ENCODE results near the gene SEPTIN2.
"Not testable (repeated sequence)": the region's sequence is repeated elsewhere in the genome, so short reads cannot be mapped to it uniquely, and the experiment has no call there.

Gene SEPTIN2

DNA sequence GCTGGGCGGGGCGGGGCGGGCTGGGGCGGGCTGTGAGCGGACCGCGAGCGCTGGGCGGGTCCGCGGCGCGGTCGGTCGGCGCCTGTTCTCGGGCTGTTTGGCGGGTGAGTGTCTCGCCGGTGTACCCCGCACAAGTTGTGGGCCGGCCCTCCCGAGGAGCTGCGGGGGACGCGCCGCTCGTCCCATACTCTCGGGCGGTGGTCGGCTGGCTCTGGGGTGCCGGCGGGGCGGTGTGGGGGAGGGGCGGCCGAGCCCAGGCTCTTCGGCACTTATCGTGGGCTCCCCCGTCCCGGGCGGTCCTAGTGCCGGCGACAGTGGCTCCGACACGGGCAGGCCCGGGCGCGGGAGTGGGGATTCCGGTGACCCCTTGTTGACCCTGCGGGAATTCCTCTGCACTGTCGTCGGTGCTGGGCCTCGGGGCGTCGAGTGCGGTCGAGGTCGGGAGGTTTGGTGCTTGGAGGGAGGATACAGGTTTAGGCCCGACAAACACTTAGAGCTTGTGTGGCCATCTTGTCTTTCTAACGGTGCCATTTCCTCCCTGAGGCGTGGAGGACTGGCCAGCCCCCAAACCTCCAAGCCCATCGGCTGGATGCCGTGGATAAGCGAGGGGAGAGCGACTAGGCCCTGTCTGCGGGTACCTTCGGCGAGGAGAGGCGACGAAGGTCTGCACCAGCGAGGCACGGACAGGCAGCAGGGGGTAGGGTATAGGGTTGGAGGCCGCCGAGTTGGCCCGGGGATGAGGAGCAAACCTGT, at the start of gene SEPTIN2:
Gene SEPTIN2 (plus strand): TSS at position 47 of the 753 bp plus-strand sequence. CDS start 8,308 bp downstream, outside the sequence.
- DNase-seq (ENCODE audit: low read depth in 2 of 2) = peak; percentile 28 to 39

DNA sequence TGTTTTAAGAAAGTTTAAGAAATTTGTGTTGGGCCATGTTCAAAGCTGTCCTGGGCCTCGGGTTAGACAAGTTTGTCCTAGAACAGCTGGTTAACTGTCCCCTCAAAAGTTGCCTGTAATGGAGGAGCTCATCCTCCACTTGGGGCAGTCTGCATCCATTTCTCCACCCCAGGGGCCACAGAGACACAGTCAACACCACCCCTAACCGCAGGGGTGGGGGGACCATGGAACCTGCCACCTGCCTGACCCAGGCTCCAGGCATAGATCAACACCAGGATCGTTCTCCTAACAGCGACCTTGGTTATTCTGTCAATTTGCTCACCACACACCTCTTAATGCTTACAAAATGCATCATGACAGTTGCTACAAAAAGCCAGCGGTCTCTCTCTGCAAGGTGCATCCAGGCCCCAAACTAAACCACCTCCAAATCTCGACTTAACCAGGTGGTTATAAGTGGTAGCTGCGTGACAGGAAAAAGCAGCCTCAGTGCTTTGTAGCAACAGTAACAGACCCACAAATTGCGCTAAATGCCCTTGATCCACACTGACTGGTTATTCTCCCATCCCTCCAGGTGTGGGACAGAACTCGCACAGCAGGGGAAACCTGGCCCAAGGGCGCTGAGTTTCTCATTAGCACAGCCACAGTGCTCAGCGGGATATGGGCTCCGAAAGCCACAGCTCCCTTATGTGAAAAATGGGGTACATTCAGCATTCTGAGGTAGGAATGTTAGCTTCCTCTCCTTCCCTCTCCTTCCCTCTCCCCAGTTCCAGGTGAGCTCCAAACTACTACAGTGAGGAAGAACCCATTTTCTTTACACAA, 48.3 kb upstream of the SEPTIN2 start:
- no peak for DNase-seq (ENCODE audit: low read depth in 2 of 2)

DNA sequence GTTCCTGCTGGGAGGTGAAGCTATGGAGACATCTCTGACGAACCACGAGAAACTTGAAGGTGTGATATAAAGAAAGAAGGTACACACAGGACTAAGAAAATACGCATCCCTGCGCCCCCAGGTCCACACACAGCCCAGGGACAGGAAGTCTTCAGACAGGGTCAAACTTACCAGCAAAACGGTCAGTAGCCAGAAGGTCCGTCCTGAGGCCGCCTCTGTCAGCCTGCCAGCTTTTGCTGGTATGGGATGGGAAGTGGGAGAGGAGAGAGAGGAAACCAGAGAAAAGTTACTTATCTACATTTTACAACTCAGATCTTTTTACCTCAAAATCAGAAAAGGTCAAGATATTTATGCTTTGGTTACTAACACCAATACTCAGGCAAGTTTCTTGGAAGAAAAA, 47.4 kb upstream of the SEPTIN2 start:
- no peak for DNase-seq (ENCODE audit: low read depth in 2 of 2)

DNA sequence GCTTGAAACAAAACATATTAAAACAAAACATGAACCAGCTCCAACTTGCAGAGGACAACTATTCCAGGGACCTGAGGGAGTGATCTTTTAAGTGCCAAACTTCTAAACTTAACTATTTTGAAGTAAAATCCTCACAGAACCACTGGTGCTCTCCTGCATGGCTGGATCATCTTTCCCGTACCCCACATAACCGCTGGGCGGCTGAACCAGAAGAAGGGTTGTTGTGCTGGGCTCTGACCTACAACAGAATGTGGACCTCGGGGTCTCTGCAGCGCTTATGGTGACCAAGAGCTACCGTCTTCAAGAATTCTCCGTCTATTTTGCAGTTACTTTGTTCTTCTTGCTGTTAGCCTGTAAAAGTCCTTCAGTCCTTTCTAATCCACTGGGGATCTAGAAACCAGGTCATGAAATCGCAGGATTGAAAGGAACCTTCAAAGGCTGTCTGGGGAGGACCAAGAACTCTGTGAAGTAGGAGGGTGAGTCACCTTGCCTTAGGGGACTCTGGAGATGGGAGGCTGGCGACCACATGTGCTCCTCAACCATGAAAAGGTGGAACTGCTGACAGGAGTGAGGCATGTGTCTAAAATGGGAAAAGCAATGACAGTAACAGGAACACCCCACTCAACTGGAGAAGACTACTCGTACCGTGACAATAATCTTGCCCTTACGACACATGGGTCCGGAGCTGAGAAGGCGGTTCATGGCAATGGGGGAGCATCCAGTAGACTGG, 46.8 kb upstream of the SEPTIN2 start:
- peak in 1 of 2 experiments; percentile 10 for DNase-seq (ENCODE audit: low read depth in 2 of 2)

DNA sequence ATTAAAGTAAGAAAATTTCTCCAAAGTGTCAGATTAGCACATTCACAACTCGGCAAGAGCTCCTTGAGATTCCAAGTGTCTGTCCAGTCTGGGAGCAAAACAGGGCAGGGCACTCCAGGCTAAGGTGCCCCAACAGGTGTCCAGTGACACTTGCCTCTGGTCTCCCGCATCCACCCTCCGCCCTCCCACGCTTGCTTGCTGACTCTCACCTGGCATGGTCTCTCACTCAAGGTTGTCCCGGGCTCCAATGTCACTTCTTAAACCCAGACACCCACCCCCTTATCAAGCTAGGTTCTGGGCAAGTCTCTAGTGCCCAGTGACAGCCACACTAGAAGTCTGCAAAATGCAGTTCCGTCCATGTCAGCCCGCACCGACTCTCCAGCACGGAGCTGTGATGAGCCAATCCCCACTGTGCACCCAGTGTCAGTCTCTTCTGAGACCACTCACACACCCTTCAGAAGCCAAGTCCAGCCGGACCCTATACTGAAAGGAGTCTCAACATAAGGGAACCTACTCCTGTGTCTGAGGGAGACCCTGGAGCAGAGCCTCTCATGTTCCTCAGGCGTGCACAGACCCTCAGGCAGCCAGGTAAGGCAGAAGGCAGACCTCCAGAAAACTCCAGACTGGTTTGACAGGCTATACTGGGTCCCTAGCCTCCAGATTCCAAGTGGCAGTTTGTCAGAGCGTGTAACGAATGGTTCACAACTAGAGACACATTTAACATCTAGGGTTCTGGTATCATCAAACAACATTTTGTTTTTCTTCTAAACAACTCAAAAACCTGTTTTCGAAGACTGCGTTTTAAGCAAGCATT, 45.8 kb upstream of the SEPTIN2 start:
- DNase-seq (ENCODE audit: low read depth in 2 of 2) = no peak

DNA sequence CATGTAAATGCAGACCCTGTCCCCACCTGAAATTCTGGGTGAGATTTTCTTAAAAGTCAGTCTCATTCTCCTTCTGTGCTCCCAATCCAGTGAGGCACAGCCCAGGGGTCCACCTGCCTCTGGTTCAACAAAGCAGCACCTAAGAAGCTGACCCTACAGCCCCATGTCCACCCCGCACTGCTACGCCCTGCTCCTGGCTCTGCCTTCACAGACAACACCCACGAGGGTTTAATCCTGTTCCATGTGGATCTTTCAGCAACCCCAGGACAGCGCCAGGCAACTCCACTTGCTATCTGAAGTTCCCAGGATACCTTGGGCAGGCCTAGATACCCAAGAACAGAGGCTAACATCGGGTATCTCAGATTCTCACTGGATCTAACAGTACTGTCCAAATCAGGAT, 45.2 kb upstream of the SEPTIN2 start:
- no peak for DNase-seq (ENCODE audit: low read depth in 2 of 2)

DNA sequence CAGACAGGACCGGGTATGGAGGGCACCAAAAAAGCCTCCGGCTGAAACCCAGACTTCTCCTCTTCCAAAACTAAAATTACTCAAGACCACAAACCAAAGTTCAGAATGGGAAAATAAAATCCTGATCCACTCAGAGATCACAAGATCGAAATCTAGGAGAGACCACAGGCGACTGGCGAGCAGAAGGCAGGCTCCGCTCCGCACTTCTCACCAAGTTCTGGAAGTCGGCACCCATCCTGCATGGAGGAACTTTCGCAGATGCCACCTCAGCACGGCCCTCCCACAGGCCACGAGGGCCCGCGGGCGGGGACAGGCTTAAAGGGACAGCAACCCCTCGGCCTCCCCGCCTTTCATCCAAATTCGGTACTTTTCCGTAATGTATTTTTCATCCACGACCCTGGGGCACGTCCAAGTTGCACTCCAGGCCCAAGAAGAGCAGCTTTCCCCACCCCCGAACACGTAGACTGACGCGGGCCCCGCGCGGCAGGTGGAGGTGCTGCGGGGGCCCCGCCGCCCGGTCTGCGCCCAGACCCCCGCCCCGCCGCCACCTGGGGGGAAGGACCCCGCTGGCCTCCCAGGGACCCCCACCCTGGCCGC, 43.9 kb upstream of the SEPTIN2 start:
- DNase-seq (ENCODE audit: low read depth in 2 of 2) = peak; percentile 43 to 44

DNA sequence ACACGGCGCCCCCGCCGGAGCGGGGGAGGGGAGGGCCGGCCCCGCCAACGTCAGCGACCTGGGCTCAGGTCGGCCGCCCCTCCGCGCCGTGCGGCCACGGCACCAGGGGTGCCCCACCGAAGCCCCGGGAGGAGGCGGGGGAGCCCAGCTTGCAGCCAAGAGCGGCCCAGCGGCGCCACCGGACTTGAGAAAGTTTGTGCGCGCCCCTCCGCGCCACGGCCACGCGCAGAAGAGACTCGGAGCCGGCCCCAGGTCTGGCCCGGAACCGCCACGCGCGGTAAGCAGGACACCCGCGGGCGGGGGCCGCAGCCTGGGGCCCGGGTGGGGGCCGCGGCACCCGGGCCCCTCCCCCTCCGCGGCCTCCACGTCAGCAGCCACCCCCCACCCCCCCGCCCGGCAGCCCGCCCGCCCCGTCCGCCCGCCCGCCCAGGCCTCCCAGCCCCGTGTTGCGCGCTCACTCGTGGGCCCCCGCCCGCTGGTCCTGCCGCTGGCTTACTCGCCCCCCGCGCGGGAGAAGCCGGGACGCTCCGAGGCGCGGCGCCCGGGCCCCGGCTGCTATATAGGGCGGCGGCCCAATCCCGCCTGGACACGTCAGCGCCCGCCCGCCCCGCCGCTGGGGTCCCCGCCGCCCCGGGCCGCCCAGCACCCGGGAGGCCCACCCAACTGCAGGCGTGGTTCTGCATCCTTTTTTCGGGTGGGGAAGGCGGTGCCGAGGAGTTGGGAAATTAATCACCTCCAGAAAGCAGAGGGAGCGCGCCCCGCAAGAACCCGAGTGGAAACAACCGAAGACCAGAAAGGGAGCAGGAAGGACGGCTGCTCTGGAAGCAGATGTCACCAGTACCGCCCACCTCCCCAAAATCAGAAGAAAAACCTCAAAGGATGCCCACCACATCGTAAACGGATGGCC, 43.2 kb upstream of the SEPTIN2 start:
- peak; percentile 62 to 64 for DNase-seq (ENCODE audit: low read depth in 2 of 2)

DNA sequence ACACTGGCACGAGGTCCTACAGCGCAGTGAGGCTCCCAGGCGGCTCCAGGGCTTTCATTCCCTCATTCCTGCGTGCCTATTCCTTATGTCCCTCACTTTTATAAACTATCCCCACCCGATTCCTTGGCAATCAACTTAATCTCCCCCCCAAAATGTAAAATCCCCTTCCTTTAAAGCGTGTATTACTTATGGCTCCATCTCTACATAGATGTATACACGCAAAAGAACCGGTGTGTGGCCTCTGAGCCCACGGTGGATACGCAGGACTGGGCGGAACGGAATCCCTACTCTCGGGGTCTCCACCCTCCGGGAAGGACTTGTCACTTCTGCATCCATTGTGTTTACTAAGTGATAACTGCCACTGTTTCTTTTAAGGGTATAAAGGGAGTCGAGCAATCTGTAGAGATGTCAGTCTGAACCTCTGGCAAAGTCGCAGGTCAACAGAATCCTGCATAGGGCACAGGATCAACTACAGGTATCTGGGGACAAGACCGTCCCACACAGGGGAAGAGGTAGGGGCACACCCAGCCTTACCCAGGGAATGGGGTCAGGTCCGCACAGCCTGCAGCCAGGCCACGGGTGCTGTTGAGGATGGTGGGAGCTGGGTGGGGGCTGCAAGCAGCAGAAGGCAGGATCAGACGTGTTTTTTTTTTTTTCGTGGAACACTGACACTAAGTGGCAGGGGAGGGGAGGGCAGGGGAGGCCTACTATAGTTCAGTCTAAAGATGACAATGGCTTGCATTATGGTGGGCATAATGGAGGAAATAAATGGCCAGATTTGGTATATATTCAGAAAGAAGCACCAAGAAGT, 42.3 kb upstream of the SEPTIN2 start:
- DNase-seq (ENCODE audit: low read depth in 2 of 2) = no peak

DNA sequence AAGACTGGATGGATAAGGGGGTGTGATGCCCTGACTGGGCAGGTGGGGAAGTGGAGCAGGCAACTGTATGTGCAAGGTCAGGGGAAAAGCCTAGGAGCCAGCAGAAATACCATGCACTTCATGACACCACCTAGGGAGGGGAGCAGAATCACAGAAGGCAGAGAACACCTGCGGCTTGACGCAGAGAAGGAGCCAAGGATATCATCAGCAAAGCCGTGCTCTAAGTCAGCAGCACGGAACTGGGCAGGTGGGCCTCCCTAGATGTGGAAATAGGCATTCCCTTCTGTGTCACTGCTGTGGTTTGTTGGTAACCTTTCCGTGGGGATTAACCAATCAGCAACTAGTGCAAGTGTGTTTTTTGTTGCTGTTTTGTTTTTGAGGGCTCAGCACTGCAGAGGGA, 41.6 kb upstream of the SEPTIN2 start:
- no peak for DNase-seq (ENCODE audit: low read depth in 2 of 2)

DNA sequence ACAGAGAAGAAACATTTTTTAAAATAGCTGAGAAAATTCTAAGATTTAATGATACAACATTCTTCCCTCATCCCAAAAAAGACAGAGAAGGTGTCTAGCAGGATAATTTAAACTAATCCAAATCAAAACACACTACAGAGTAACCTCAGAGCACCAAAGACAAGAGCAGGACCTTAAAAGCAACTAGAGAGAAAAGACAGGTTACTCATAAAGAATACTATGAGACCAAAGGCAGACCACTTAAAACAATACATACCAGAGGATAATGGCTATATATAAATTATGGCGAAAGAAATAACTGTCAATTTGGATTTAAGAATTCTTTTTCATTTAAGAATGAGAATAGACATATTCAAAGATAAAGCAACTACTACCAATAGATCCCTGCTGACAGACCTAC, 40.2 kb upstream of the SEPTIN2 start:
- no peak for DNase-seq (ENCODE audit: low read depth in 2 of 2)

DNA sequence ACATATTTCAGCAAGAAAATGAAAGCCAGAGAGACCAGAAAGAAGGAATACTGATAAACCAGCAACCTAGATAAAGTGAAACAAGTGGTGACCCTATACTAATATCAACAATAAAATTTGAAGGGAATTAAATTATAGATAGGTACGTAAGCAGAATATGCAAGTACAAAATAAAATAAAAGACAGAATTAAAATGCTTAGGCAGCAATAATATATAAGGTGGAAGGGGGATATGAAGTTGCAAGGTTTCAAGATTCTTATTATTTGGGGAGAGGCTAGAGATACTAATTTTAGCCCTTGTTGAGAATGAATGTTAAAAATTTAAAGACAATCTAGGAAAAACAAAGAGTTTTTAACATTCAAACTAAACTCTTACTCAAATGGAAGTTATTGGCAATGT, 39.8 kb upstream of the SEPTIN2 start:
- no peak for DNase-seq (ENCODE audit: low read depth in 2 of 2)

DNA sequence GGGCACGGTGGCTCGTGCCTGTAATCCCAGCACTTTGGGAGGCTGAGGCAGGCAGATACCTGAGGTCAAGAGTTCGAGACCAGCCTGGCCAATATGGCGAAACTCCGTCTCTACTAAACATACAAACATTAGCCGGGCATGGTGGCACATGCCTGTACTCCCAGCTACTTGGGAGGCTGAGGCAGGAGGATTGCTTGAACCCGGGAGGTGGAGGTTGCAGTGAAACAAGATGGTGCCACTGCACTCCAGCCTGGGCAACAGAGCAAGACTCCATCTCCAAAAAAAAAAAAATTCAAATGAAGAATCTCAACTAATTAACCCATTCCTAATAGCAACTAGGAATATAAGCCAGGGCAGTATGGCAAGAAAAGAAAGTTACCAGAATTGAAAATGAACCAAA, 37.4 kb upstream of the SEPTIN2 start:
- not testable (repeated sequence) for DNase-seq (ENCODE audit: low read depth in 2 of 2)

DNA sequence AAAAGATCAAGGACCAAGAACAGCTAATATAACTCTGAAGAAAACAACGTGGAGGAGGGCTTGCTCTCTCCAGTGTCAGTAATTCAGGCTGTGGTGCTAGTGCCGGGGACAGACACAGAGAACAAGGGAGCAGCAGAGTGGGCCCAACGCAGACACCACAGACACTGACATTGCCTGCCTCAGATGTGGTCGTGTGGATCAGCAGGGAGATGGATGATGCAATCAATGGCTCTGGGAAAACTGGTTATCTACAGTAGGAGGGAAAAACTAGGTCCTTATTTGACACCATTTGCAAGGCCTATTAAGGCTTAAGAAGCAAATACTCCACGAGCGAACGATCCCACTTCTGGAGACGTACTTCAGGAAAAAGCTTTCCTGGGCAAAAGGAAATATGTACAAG, 36.3 kb upstream of the SEPTIN2 start:
- DNase-seq (ENCODE audit: low read depth in 2 of 2) = no peak

DNA sequence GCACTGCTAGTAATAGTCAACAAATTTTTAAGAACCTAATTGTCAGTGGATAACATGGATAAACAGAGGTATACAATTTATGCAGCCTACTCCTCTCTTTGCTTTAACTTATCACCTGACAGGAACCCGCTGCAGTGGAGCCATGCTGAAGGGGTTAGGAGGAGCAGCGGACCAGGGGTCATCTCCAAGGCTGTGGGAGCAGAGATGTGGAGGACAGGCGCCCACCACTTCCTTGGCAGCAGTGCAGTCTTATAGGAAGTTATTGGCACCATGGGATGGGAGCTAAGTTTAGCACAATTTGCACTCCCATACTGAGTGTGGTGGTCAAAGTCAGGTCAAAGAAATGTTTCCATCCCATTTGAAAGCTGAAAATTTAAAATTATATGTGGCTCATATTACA, 35.9 kb upstream of the SEPTIN2 start:
- DNase-seq (ENCODE audit: low read depth in 2 of 2) = no peak

DNA sequence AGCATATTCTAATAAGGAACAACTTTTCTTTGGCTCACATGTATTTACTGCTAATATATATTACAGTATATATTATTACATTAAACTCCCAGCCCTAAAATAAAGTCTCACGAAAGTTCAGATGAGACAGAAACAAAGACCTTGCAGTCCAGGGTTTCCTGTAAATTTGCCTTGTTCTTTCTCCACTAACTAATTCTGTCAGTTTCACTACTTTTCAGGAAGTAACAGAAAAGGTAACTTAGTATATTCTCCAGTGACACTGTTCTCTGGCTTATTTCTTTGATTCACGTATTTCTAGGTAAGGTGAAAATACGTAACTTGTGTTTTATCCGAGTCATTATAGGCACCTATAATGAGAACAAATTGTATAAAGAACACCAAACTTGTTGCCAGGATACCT, 35.4 kb upstream of the SEPTIN2 start:
- no peak for DNase-seq (ENCODE audit: low read depth in 2 of 2)

DNA sequence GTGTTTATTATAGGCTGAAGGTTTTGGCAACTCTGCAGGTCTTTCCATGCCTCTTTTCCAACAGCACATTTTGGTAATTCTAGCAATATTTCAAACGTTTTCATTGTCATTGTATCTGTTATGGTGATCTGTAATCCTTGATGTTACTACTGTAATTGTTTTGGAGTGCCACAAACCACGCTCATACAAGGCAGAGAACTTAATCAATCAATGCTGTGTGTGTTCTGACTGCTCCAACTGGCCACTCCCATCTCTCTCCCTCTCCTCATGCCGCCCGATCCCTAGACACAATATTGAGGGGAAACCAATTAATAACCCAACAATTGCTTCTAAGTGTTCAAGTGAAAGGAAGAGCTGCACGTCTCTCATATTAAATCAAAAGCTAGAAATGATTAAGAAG, 33.2 kb upstream of the SEPTIN2 start:
- no peak for DNase-seq (ENCODE audit: low read depth in 2 of 2)

DNA sequence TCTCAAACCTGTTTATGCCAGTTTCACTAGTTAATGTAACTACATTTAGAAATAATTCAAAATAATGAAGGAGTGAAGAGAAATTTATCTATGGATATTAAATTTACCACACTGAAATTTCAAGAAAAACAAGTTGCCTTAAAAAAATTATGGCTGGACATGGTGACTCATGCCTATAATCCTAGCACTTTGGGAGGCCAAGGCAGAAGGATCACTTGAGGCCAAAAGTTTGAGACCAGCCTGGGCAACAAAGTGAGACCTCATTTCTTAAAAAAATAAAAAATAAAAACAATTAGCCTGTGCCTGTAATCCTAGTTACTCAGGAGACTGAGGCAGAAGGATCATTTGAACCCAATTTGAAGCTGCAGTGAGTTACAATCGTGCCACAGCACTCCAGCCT, 30.1 kb upstream of the SEPTIN2 start:
- no peak for DNase-seq (ENCODE audit: low read depth in 2 of 2)

DNA sequence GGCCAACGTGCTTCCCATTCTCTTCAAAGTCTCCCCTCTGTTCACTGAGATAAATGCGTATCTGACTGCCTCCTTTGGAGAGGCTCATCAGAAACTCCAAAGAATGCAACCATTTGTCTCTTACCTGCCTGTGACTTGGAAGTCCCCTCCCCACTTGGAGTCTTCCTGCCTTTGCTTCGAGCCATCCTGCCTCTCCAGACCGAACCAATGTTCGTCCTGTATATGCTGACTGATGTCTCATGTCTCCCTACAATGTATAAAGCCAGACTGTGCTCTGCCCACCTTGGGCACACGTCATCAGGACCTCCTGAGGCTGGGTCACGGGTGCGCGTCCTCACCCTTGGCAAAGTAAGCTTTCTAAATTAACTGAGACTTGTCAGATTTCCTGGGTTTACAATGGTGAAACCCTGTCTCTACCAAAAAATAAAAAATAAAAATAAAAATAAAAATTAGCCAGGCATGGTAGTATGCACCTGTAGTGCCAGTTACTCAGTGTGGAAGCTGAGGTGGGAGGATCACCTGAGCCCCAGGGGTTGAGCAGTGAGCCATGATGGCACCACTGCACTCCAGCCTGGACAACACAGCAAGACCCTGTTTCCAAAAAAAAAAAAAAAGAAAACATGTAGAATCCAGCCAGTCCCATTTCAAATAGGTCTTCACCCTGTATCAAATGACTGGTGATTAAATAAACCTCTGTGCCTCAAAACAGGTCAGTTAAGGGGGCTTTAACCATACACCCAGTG, 29.2 kb upstream of the SEPTIN2 start:
- no peak for DNase-seq (ENCODE audit: low read depth in 2 of 2)
